ENCODE data around the gene IL18.
"Not testable (repeated sequence)": the region's sequence is repeated elsewhere in the genome, so short reads cannot be mapped to it uniquely, and the experiment has no call there.

Gene IL18

DNA sequence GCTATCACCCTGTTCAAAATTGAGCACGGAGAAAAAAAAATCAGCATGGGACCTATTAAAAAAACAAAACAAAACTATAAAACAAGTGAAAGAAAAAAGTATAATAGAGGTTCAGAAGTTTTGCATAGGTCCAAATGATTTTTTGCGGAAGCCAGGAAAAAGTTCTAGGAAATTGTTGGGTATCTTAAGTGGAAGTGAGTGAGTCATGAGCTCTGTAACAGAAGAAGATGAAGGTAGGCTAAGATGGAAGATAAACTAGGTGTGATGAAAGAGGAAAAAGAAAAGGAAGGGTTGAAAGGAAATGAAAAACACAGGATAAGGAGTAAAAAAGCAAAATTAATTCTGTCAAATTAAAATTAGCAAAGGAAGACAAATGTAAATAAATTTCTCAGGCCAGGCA is 49.4 kb downstream of the IL18 start:
- DNase-seq: no peak

DNA sequence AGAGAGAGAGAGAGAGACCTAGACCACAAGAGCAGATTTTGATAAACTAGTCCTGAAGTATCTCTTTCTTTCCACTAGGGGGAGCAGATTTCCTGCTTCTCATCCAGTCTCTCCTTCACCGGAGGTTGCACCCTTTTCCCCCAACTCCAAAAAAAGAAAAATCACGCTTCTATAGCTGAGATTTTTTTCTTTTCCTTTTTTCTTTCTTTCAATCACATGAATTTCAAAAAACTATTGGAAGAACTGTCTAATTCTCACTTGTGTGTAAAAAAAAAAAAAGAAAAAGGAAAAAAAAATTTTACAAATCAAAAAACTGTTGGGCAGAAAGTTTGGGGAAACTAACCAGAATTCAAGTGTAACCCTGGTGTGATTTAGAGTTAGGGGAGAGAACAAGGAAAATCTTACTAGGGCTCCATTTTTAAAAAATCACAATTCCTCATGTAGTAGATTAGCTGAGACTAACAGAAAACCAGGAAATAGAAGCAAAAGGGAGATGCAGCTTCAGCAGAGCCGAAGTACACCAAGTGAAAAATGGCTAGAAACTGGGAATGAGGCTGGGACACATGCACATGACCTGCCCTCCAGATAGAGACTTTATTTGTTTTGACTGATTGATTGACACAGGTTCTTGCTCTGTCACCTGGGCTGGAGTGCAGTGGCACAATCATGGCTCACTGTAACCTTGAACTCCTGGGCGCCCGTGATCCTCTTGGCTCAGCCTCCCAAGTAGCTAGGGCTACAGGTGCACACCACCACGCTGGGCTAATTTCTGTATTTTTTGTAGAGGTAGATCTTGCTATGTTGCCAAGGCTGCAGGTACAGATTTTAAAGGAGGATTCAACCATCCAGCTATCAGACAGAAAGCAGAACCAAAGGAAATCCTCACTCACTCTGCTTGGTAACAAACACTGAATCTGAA is 50.1 kb downstream of the IL18 start:
- no peak for DNase-seq

DNA sequence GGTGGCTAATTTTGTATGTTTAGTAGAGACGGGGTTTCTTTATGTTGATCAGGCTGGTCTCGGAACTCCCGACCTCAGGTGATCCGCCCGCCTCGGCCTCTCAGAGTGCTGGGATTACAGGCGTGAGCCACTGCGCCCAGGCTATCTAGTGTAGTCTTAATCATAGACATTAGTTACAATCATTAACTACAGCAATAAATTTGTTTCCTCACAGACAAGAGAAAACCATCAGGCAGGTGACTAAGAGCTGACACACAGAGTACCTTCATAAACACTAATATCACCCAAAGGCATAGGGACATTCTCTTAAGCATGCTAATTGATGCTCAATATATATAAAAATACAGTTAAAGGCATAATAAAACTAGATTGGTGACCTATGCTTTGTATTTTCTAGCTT is 57.8 kb downstream of the IL18 start:
- DNase-seq: no peak

DNA sequence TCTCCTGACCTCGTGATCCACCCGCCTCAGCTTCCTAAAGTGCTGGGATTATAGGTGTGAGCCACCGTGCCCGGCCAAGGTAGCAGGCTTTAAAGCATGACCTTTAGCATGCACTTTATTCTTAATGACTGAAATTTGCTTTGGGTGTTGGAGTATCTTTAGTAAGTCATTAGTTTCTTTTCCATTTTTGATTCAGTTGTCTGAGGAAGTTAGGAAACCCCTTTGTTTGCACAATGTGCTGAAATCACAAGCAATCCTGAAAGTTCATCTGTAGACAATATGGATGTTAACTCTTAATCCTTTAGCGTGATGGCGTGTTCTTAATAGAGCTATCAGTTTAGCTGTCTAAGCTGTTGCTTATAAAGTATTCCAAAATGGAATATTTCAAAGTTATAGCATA is 60.4 kb downstream of the IL18 start:
- no peak for DNase-seq

DNA sequence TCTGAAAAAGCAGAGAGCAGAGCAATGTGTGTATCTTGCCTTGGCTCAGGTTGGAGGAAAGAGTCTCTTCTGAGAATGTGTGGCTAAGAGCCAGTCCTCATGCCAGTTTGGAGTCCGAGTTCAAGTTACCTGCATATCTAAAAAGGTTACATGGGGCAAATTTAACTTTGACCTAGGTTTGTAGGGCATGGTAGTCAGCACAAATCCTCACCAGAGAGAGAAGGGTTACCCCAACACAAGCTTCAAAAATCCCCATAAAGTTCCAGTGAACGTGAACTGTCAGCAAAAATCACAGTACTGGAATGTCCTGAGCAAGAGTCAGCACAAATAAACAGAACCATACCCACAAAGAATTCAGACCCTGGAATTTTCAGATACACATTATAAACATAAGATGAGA is 63.4 kb downstream of the IL18 start:
- DNase-seq: no peak

DNA sequence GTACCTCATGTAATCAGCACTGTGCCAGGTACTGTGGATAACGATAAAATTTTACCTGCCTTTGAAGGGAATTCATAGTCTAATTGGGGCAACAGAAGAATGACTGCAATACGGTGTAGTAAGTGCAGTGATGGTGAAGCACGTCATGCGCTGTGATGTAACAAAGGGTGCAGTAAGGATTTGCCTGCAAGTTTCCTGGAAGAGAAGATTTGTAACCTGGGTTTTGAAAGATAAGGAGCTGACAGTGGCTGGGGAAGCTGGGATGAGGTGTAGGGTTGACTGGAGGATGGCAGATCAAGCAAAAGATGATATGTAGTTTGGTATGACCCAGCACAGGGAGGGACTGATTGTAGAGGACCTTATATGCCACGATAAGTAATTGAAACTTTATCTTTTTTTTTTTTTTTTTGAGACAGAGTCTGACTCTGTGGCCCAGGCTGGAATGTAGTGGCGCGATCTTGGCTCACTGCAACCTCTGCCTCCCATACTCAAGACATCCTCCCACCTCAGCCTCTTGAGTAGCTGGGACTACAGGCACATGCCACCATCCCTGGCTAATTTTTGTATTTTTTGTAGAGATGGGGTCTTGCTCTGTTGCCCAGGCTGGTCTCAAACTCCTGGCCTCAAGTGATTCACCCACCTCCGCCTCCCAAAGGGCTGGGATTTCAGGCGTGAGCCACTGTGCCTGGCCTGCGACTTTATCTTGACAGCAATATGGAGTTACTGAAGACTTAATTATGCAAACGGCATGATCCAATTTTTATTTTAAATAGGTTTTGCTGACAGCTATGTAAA is 66.0 kb downstream of the IL18 start:
- DNase-seq: no peak

DNA sequence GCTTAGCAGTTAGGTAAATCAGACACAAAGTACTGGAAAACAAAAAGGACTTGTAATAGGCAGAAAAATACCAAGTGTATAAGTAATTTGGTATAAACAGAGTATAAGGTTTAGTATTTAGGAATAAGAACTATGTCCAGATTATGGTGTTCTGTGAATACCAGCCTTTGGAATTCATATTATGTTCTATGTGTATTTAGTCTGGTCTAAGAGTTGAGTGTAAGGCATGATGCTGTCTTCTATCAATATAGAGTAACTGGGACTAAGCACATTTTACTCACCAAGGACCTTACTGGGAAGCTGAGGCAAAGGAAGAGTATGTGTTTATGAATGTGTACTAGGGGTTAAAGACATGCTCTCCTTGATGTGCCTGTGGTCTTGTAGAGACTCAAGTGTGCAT is 67.7 kb downstream of the IL18 start:
- DNase-seq: no peak

DNA sequence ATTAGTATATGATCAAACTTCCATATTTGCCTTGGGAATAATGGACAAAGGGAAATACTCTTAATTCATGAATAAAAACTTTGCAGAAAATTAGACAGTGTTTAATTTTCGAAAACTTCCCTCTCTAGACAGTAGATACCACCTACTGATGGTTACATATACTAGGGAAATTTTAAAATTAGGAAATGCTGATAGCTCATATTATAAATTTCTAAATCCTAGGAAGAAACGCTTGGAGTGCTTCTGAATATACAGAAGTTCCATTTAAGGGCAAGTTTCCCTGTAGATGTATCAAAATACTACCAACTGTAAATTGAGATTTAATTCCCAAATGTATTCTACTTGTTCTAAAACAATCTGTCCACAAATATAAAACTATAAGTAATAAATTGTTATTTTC is 68.6 kb downstream of the IL18 start:
- not testable (repeated sequence) for DNase-seq
